Endothelial cell of umbilical vein (primary cell): Measurements from ENCODE around the gene SOX21. TPM values are rescaled to one million over a fixed set of nuclear protein-coding genes. Genes with fewer than 3 reads are reported as not detected.

ENCODE experiments used
- BruUV-seq: library from RNA; stranded (reverse); fragments of 400-500 nt; replicated peaks from 2 replicates; lab custom pipeline; 2021; lab: Mats Ljungman, UMichigan
- CTCF ChIA-PET: fragments of 300-600, 350-600 bp; sonication (Branson Sonifier 250); formaldehyde crosslinking; loops from one replicate; lab custom pipeline; 2021; ENCODE audit warnings: antibody characterized with exemption, inconsistent platforms; lab: Charles Lee
- POLR2A ChIA-PET: fragments of 300-600, 350-600 bp; sonication (Branson Sonifier 250); formaldehyde crosslinking; loops from one replicate; lab custom pipeline; 2021; ENCODE audit warnings: antibody characterized with exemption, inconsistent platforms; lab: Charles Lee
- DNase-seq: peaks from one replicate; pipeline ENCODE4 v3.0.0-alpha.2; 2011; ENCODE audit warnings: low read depth, low spot score
- FAIRE-seq: peaks from 2 replicates; lab custom pipeline; 2011; peaks lifted over from hg19 to GRCh38; lab: Jason Lieb, UNC
- H2AFZ ChIP-seq: 2 replicates; pipeline ENCODE4 v1.6.0; 2012; ENCODE audit warnings: low read depth, low read length, control low read depth, inconsistent platforms
- H3K27ac ChIP-seq: 2 replicates; pipeline ENCODE4 v1.5.1; 2011; ENCODE audit warnings: low read depth, mild to moderate bottlenecking, control low read depth, low read length, moderate library complexity; ENCODE audit not compliant: insufficient read depth
- H3K27me3 ChIP-seq, 2 experiments: 2 replicates each; pipeline versions ENCODE4 v1.6.0 to v1.6.1; 2011; ENCODE audit warnings: low read length in 2 of 2, mixed read lengths in 1 of 2; ENCODE audit not compliant: control insufficient read depth in 2 of 2, insufficient read depth in 2 of 2
- H3K36me3 ChIP-seq, 2 experiments: 2 replicates in 1 of 2; 3 replicates in 1 of 2; pipeline ENCODE4 v1.5.1; 2011; ENCODE audit warnings: low read length in 2 of 2, mild to moderate bottlenecking in 1 of 2, moderate library complexity in 1 of 2; ENCODE audit not compliant: control insufficient read depth in 2 of 2, insufficient read depth in 2 of 2; ENCODE audit errors: extremely low read depth in 1 of 2
- H3K4me1 ChIP-seq: 3 replicates; pipeline ENCODE4 v1.5.1; 2011; ENCODE audit warnings: mild to moderate bottlenecking, low read length; ENCODE audit not compliant: control insufficient read depth, insufficient read depth; ENCODE audit errors: extremely low read depth
- H3K4me2 ChIP-seq: 2 replicates; pipeline ENCODE4 v1.6.1; 2011; ENCODE audit warnings: low read length, control low read depth, mixed read lengths; ENCODE audit not compliant: insufficient read depth
- H3K4me3 ChIP-seq, 3 experiments: fragments of 200-600 bp in 1 of 3; sonication (generic), shearing (Covaris generic) in 1 of 3; replicated peaks in 1 of 3; 2 replicates each; pipeline ENCODE4 v1.5.1; 2011 to 2016; ENCODE audit warnings: control low read depth in 3 of 3, low read length in 3 of 3, mild to moderate bottlenecking in 2 of 3, inconsistent platforms in 1 of 3, low read depth in 1 of 3, moderate library complexity in 1 of 3; ENCODE audit not compliant: insufficient read depth in 1 of 3
- H3K79me2 ChIP-seq: 2 replicates; pipeline ENCODE4 v1.6.0; 2012; ENCODE audit warnings: low read length, inconsistent platforms; ENCODE audit not compliant: control insufficient read depth, insufficient read depth
- H3K9ac ChIP-seq: replicated peaks from 2 replicates; pipeline ENCODE3; 2011; ENCODE audit warnings: low read length, control low read depth; ENCODE audit not compliant: insufficient read depth; ENCODE audit errors: extremely low read depth
- H3K9me1 ChIP-seq: replicated peaks from 3 replicates; pipeline ENCODE4 v1.6.0; 2011; ENCODE audit warnings: mild to moderate bottlenecking, low read length; ENCODE audit not compliant: control insufficient read depth, insufficient read depth; ENCODE audit errors: extremely low read depth
- H3K9me3 ChIP-seq: replicated peaks from 2 replicates; pipeline ENCODE4 v1.5.1; 2012; ENCODE audit warnings: low read length, inconsistent platforms; ENCODE audit not compliant: control insufficient read depth, insufficient read depth
- H4K20me1 ChIP-seq: replicated peaks from 2 replicates; pipeline ENCODE3; 2011; ENCODE audit warnings: mild to moderate bottlenecking, low read length; ENCODE audit not compliant: control insufficient read depth, insufficient read depth; ENCODE audit errors: extremely low read depth
- EZH2 ChIP-seq: IDR thresholded peaks from 2 replicates; pipeline ENCODE4 v1.6.1; 2012; ENCODE audit warnings: borderline replicate concordance, low read depth, mild to moderate bottlenecking, moderate library complexity, low read length, inconsistent platforms; ENCODE audit not compliant: severe bottlenecking
- JUN ChIP-seq: IDR thresholded peaks from 2 replicates; pipeline ENCODE4 v1.6.1; 2011; ENCODE audit warnings: borderline replicate concordance, low read depth; ENCODE audit not compliant: insufficient read length, insufficient read depth
- MYC ChIP-seq: IDR thresholded peaks from one replicate; pipeline ENCODE4 v1.6.1; 2011; ENCODE audit warnings: mild to moderate bottlenecking, low read depth, low read length
- POLR2AphosphoS5 ChIP-seq: IDR thresholded peaks from 2 replicates; pipeline ENCODE4 v1.6.1; 2012; ENCODE audit warnings: low read depth, mild to moderate bottlenecking, control low read depth, low read length, moderate library complexity; ENCODE audit not compliant: insufficient read depth
- dilution Hi-C: fragments of 300-500 bp; cut with MboI; formaldehyde crosslinking; loops from one replicate; pipeline ENCODE4 v1.15.0; 2019; ENCODE audit warnings: low sequenced_read_pairs; ENCODE audit not compliant: extremely low pct_ligation_motif_present
- intact Hi-C: fragments of 100-400 bp; cut with micrococcal nuclease; formaldehyde crosslinking; loops from one replicate; pipeline ENCODE4 v1.10.0; 2022
- polyA plus RNA-seq, 4 experiments: library from polyadenylated mRNA; depleted of rRNA in 3 of 4; stranded (reverse) in 3 of 4; unstranded in 1 of 4; fragments of >200 nt; gene quantifications; 2 replicates each; pipeline versions ENCODE4 v1.2.1 to v1.2.3, GENCODE V29; 2011 to 2012; ENCODE audit warnings: missing spikeins in 1 of 4
- total RNA-seq: library from RNA; stranded (reverse); gene quantifications from 2 replicates; pipeline ENCODE4 v1.2.3, GENCODE V29; 2021
- TF ChIP-seq, protein P1 (sequence below), 2 donors: IDR thresholded peaks; 1 replicate in 1 of 2; 2 replicates in 1 of 2; pipeline ENCODE4 v1.5.1; 2011; ENCODE audit warnings: low read length in 2 of 2, mild to moderate bottlenecking in 2 of 2, moderate library complexity in 2 of 2, control low read depth in 1 of 2, inconsistent platforms in 1 of 2, low read depth in 1 of 2; ENCODE audit not compliant: insufficient read depth in 1 of 2; ENCODE audit errors: extremely low read depth in 1 of 2

Gene SOX21
- total and polyA plus RNA-seq, 2 donors (not counting 3 experiments of a cell fraction or from before 2014, with no cell fraction given) = not detected

DNA sequence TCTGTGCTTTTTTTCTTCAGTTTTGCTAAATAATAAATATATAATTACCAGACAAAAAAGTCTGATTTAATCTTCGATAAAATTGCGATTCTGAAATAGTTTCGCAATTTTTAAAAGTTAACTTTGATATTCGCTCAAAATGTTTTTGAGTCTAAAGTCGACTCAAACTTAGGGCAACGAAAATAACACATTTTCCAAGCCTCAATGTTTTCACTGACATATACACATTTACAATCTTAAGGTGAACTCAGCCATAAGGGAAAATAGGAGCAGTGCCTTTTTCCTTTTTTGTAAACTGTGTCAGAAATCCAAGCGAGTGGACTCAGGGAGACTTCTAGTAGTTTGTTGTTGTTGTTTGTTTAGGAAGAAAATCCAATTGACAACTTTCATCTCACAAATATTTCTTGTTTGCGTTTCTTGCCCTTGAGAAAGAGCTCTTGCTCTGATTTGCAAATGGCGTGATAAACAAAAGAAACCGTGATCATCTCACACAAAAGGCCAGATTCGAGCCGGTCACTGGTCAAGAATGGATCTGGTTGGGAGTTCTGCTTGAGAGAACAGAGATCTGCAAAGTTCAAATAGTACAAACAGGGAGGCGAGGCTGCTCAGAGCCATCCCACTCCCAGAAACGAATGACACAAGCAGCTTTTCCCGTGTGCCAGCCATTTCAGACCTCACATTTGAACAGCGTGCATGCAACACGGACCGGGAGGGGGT, 2.1 kb downstream of the SOX21 start:
- H3K4me2 ChIP-seq = no peak overlapping the region
- no peaks in the 10 kb centered on the region for H3K36me3 ChIP-seq
- no TSS peak for BruUV-seq
- no peaks in the 10 kb centered on the region for H3K9me1 ChIP-seq
- peak; percentile 30 for TF ChIP-seq EZH2
- no peak for TF ChIP-seq JUN
- no peak for TF ChIP-seq MYC
- no peak for TF ChIP-seq POLR2AphosphoS5
- TF ChIP-seq, protein P1, sequence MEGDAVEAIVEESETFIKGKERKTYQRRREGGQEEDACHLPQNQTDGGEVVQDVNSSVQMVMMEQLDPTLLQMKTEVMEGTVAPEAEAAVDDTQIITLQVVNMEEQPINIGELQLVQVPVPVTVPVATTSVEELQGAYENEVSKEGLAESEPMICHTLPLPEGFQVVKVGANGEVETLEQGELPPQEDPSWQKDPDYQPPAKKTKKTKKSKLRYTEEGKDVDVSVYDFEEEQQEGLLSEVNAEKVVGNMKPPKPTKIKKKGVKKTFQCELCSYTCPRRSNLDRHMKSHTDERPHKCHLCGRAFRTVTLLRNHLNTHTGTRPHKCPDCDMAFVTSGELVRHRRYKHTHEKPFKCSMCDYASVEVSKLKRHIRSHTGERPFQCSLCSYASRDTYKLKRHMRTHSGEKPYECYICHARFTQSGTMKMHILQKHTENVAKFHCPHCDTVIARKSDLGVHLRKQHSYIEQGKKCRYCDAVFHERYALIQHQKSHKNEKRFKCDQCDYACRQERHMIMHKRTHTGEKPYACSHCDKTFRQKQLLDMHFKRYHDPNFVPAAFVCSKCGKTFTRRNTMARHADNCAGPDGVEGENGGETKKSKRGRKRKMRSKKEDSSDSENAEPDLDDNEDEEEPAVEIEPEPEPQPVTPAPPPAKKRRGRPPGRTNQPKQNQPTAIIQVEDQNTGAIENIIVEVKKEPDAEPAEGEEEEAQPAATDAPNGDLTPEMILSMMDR (IDR thresholded peaks at IDR 0.05; ENCODE audit: extremely low read depth in 1 of 2, insufficient read depth in 1 of 2, low read depth in 1 of 2, low read length in 2 of 2) = no peak
- H3K4me1 ChIP-seq = peaks cover 12% of the 10 kb centered on the region
- no peaks in the 10 kb centered on the region for H4K20me1 ChIP-seq
- H3K27me3 ChIP-seq = peaks cover 71 to 97% of the 10 kb centered on the region in 2 experiments
- no peak overlapping the region for H3K9ac ChIP-seq
- CTCF ChIA-PET = no interaction called here
- POLR2A ChIA-PET = no interaction called here
- no peak overlapping the region for H3K4me3 ChIP-seq
- intact Hi-C loops = loop anchor here (2.0 to 10.0 kb wide), 5 partner anchors 35 to 969 kb away; no protein-coding TSS in a partner anchor
- H2AFZ ChIP-seq = no peak overlapping the region
- no peak overlapping the region for H3K27ac ChIP-seq
- DNase-seq = peak; percentile 20
- no peaks in the 10 kb centered on the region for H3K9me3 ChIP-seq
- no peaks in the 10 kb centered on the region for H3K79me2 ChIP-seq
- FAIRE-seq = peak; percentile 55
- dilution Hi-C loops = no loop called here
